Transverse colon (tissue), 4 donors: ENCODE data around the gene TCF3. TPM values are rescaled to one million over a fixed set of nuclear protein-coding genes. Genes with fewer than 3 reads are reported as not detected.

Source experiments
- DNase-seq: peaks from one replicate; pipeline ENCODE4 v3.0.0-alpha.2; 2019
- H3K27ac ChIP-seq, 4 donors: fragments of 200-600 bp; sonication (generic); 2 replicates each; pipeline ENCODE4 v1.5.1; 2016 to 2018; ENCODE audit warnings: inconsistent platforms in 4 of 4
- H3K27me3 ChIP-seq: fragments of 200-600 bp; sonication (generic); 2 replicates; pipeline ENCODE4 v1.5.1; 2017; ENCODE audit warnings: inconsistent platforms
- H3K36me3 ChIP-seq, 4 donors: fragments of 200-600 bp; sonication (generic); 2 replicates each; pipeline ENCODE4 v1.5.1; 2017 to 2019; ENCODE audit warnings: inconsistent platforms in 4 of 4
- H3K4me1 ChIP-seq, 4 donors: fragments of 200-600 bp; sonication (generic); 2 replicates each; pipeline ENCODE4 v1.5.1; 2017 to 2020; ENCODE audit warnings: inconsistent platforms in 4 of 4
- H3K4me3 ChIP-seq, 4 donors: fragments of 200-600 bp; sonication (generic); 1 replicate in 1 of 4; 2 replicates in 3 of 4; pipeline versions ENCODE4 v1.5.1 to v1.6.1; 2017 to 2019; ENCODE audit warnings: inconsistent platforms in 4 of 4
- H3K9me3 ChIP-seq, 2 donors: fragments of 200-600 bp; sonication (generic); 2 replicates each; pipeline ENCODE4 v1.5.1; 2017 to 2019; ENCODE audit warnings: inconsistent platforms in 2 of 2
- CTCF ChIP-seq, 5 experiments: fragments of 200-600 bp in 3 of 5; fragments of 450-650 bp in 2 of 5; sonication (generic) in 3 of 5; IDR thresholded peaks; 1 replicate in 2 of 5; 2 replicates in 3 of 5; pipeline ENCODE4 v1.5.1; 2016 to 2017; ENCODE audit warnings: antibody characterized with exemption in 5 of 5, inconsistent platforms in 3 of 5, mild to moderate bottlenecking in 2 of 5, moderate library complexity in 1 of 5
- EP300 ChIP-seq: sonication (generic); formaldehyde crosslinking; IDR thresholded peaks from one replicate; pipeline ENCODE4 v1.6.1; 2017; ENCODE audit warnings: antibody characterized with exemption, low read depth
- POLR2A ChIP-seq: fragments of 450-650 bp; IDR thresholded peaks from one replicate; pipeline ENCODE4 v1.6.1; 2016; ENCODE audit warnings: antibody characterized with exemption, mild to moderate bottlenecking, moderate library complexity
- POLR2AphosphoS5 ChIP-seq, 3 donors: sonication (generic); formaldehyde crosslinking; IDR thresholded peaks; one replicate each; pipeline ENCODE4 v1.6.1; 2016; ENCODE audit warnings: antibody characterized with exemption in 3 of 3
- WGBS, 2 donors: methylation state at CpG; one replicate each; pipeline ENCODE4 v1.1.5; 2018; ENCODE audit warnings: low coverage in 1 of 2; 5-methylcytosine and 5-hydroxymethylcytosine counted together
- in situ Hi-C, 4 donors: fragments of 200-750 bp; cut with MboI; loops; one replicate each; pipeline versions ENCODE4 v1.15.0 to v1.15.1; 2017; ENCODE audit warnings: low sequenced_read_pairs in 3 of 4, low pct_ligation_motif_present in 1 of 4, low pct_unique_long_range_greater_than_20kb in 1 of 4
- intact Hi-C: fragments of 100-400 bp; cut with DNase I; formaldehyde crosslinking; loops from one replicate; pipeline ENCODE4 v1.15.1; 2023; ENCODE audit warnings: low total_unique reads
- total RNA-seq, 4 donors: library from RNA; depleted of rRNA; stranded (reverse); fragments of >200 nt; gene quantifications; one replicate each; pipeline ENCODE4 v1.1.0, GENCODE V29; 2016

TCF3 gene
- 100 to 1,000 TPM in 1 of 4 donors, 10 to 100 TPM in 3; 55.9 to 160 (median 79.7) TPM for total RNA-seq

- no peak for TF ChIP-seq CTCF (IDR thresholded peaks at IDR 0.05)
- TF ChIP-seq POLR2AphosphoS5 (IDR thresholded peaks at IDR 0.05): peak; percentile 31 to 72 (median 54)
- peak; percentile 99 for DNase-seq
- H3K27ac ChIP-seq: peak within 1 kb of the TSS; percentile 91 to 100 (median 98)
- no peaks in the 10 kb centered on the region for H3K9me3 ChIP-seq
- H3K36me3 ChIP-seq: no peaks in the 10 kb centered on the region
- WGBS, 2 donors: 1% methylated on average over 54 of the region's 107 CpGs; no CpG with 5 or more reads in 1 of the 2 donors
- H3K4me1 ChIP-seq: peaks cover 8 to 21% (median 11%) of the 10 kb centered on the region in 4 donors
- intact Hi-C loops: no loop called here
- in situ Hi-C loops: no loop called here
- no peaks in the 10 kb centered on the region for H3K27me3 ChIP-seq
- H3K4me3 ChIP-seq: peak within 1 kb of the TSS; percentile 73 to 99 (median 97)
These were observed at the start of gene TCF3 for GRCh38 chr19:1652471-1653299. Gene TCF3, minus strand, starts transcription at chr19:1652615. Its CDS starts 2,367 bp downstream, at chr19:1650248.

GRCh38 chr19:1700733-1701663 is 48.6 kb upstream of the TCF3 start:
- in situ Hi-C loops: no loop called here

GRCh38 chr19:1699998-1700732 is 47.8 kb upstream of the TCF3 start:
- 71% methylated on average over 15 of the region's 31 CpGs; no CpG with 5 or more reads in 1 of the 2 donors for WGBS, 2 donors
- TF ChIP-seq EP300: no peak
- TF ChIP-seq POLR2A: no peak
- TF ChIP-seq POLR2AphosphoS5 (IDR thresholded peaks at IDR 0.05): no peak
- no peak for TF ChIP-seq CTCF (IDR thresholded peaks at IDR 0.05)
- no peak overlapping the region for H3K27ac ChIP-seq
- no peak overlapping the region for H3K4me3 ChIP-seq
- peaks cover 53% of the 10 kb centered on the region for H3K27me3 ChIP-seq
- in situ Hi-C loops (loop anchor here in 1 of 4 donors (25.0 kb wide), 1 partner anchor 163 kb away; no protein-coding TSS in a partner anchor), intact Hi-C loops (no loop called here)
- H3K36me3 ChIP-seq: no peaks in the 10 kb centered on the region
- no peak for DNase-seq
- no peaks in the 10 kb centered on the region for H3K4me1 ChIP-seq
- H3K9me3 ChIP-seq: no peaks in the 10 kb centered on the region

More at GRCh38 chr19:1700733-1701663, 48.6 kb upstream of the TCF3 start:
- intact Hi-C loops: no loop called here
- Histone ChIP-seq H3K36me3 (no peaks in the 10 kb centered on the region), H3K9me3 (no peaks in the 10 kb centered on the region), H3K27me3 (peaks cover 53% of the 10 kb centered on the region), H3K27ac (no peak overlapping the region), H3K4me3 (no peak overlapping the region), H3K4me1 (no peaks in the 10 kb centered on the region)
- TF ChIP-seq CTCF (IDR thresholded peaks at IDR 0.05): no peak
- no peak for TF ChIP-seq POLR2AphosphoS5 (IDR thresholded peaks at IDR 0.05)
- TF ChIP-seq EP300: no peak
- no peak for TF ChIP-seq POLR2A
- WGBS, 2 donors: 33 to 57% methylated on average over 2 to 19 of the region's 26 CpGs
- no peak for DNase-seq
